Non-pigmented ciliary epithelial cell (primary cell): Measurements from ENCODE around the gene CHST1.

Experiments used
- DNase-seq: peaks from one replicate; pipeline ENCODE4 v3.0.0-alpha.2; 2010; ENCODE audit warnings: low read depth

Gene CHST1, protein sequence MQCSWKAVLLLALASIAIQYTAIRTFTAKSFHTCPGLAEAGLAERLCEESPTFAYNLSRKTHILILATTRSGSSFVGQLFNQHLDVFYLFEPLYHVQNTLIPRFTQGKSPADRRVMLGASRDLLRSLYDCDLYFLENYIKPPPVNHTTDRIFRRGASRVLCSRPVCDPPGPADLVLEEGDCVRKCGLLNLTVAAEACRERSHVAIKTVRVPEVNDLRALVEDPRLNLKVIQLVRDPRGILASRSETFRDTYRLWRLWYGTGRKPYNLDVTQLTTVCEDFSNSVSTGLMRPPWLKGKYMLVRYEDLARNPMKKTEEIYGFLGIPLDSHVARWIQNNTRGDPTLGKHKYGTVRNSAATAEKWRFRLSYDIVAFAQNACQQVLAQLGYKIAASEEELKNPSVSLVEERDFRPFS

DNA sequence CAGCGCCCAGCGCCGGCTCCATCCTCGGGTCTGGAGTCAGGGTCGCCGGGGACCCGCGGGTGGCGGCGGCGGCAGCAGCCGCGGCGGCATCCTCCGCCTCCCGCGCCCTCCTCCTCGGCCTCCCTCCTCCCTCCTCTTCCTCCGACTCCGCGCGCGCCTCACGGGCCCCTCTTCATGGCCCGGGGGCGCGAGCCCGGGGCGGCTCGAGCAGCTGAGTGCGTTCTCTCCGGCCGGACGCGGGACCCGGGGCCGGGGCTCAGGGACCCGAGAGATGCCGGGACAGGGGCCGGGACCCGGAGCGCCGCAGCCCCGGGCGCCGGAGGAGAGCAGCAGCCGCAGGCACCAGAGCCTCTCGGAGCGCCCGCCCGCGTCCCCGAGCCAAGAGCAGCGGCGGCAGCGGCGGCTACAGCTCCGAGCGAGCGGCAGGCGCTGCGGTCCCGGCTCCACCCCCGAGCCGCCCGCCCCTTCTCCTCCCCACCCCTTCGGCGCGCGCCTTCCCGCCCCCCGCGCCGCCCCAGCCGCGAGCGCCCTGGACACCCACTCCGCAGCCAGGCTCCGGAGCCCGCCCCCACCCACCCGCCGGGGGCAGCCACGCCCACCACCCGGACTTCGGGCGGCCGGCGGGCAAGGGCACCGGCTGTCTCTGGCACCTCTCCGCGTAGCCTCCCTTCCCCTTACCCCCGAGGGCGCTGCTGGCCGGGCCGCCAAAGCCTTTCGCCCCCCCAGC, at the start of gene CHST1:
Gene CHST1 (minus strand): TSS at position 417 of the 727 bp plus-strand sequence. CDS start 14,699 bp downstream, outside the sequence.
- no peak for DNase-seq

DNA sequence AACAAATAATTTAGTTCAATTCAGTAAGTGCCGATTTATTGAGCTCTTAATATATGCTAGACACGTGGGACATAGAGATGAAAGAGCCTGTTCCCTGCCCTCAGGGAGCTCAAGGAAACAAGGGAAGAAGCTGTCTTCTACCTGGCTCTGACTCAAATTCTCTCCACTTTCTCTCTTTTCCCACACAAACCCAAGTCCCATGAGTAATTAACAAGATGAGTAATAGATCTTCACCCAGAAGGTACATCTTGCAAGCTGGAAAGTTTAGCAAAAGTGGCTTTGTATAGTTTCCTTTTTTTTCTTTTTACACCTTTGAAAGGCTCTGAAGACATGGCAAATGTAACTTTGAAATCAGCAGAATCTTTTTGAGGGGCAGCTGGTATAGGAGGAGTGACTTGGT, 48.2 kb upstream of the CHST1 start:
- DNase-seq, result no peak

DNA sequence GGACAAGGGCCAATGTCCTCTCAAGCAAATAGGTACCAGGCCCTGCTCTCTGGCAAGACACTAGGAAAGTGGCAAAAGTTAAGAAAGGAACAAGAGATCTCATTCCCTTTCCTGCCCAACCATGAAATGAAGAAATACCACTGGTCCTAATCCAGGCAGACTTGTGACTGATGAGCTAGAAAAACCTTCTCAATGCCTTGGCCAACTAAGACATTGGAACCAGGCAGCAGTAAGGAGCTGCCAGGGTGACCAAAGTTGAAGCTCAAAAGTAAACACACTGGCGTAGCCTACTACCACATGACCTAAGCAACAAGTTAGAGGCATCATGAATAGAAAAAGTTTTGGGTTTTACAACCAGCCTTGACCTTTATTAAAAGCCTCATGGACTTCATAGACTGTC, 45.1 kb upstream of the CHST1 start:
- DNase-seq, result no peak

DNA sequence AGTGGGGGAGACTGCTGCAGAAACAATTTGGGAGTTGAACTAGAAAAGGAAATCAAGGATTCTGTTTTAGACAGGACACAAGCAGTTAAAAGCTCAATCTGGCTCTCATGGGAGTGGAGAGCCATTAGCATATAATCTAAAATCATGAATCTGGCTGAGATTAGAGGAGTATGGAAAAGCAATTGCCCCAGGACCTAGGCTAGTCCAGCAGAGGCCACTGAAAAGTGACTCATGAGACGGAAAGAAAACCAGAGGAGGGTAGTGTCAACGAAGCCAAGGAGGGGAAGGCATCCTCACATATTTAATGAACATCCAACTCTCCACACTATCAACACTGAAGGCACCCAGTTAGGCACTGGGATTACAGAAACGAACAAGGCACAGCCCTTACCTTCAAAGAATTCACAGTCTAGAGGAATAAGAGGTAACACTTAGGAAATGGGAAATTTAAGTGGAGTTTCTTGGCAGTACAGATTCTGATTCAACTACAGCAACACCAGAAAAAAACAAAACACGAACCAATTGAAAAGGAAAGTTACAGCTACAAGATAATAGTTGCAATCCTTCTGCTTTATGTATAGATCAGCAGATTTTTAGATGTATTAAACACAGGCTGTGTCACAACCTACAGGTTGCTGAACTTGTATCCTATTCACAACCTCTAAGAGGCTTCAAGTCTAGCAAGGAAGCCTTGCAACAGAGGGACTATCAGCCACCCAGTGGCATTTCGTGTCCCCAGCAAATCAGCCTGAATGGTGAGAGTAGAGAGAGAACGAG, 43.7 kb upstream of the CHST1 start:
- no peak for DNase-seq

DNA sequence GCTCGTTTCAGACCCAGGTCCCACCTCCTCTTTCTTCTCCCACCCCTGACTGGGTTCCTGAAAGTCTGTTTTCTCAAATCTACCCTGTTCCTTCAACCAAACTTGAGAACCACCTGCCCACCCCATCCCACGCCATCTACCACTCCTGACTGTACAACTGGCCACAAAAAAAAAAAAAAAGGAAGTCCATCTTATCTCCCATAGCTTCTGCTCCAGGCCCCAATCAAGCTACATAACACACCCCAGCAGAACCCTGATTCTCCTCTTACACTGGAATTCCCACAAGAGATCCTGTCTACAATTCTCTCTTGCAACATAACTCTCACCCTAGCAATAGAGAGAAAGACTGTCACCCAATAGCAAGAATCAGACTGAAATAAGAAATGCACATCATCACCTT, 39.2 kb upstream of the CHST1 start:
- no peak for DNase-seq

DNA sequence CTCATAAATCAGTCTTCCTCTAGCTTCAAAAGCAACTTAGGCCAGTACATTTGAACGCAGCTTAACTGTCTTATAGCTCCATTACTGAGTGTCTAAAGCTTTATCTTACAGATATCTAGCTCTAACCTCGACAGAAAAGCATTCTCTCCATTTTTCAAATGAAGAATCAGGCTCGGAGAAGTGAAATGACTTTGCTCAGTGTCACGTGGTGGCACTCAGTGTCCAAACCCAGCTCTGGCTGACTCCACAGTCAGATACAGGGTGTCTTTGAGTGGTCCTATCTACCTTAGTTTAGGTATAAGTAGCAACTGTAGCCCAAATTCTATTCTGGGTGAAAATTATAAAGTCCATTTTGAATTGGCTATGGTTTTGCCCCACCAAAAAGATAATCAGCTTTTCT, 38.7 kb upstream of the CHST1 start:
- no peak for DNase-seq

DNA sequence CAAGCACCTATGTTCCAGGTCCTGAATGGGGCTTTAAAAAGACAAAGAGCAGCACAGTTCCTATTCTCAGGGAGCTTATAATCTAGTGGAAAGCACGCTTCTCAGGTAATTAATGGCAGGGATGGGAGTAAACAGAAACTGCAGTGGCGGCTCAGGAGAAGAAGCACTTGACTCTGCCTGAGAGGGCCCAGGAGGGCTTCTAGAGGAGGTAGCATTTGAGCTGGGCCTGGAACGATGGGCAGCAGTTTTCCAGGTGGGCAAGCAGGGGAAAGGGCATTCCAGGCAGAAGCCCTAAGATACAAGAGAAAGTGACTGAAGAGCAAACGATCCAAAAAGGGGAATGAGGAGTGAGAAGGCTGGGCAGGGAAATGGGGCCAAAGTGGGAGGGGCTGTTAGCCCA, 37.1 kb upstream of the CHST1 start:
- DNase-seq, result no peak

DNA sequence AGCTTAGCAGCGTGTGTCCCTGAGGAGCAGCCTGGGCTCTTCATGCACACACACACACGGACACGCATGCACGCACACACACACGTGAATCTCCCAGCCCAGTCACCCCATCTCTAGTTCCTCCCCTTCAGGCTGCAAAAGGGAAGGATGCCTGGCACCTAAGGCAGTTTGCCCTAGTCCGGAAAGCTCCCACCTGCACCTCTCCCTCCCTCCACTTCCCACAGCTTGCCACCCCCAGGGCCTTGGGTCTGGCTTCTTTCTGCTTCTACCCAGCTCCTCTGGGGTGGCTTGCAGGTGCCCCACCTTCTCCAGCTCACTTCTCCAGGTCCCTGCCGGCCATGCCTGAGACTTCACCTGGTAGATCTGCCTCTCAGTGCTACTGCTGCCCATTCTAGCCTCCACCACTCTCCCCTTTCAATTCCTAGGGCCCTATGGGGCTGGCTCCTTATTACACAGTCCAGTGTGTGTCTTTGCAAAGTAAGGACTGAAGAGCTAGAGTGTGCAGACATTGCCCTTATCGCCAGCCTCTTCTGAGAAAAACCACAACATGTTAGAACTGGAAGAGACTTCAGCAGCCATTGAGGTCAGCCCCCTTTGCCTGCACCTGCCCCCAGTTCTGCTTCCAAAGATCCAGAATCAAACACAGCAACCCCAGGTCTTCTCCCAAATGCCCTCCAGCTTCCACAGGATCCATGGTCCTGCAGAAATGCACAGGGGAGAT, 33.5 kb upstream of the CHST1 start:
- DNase-seq, result no peak

DNA sequence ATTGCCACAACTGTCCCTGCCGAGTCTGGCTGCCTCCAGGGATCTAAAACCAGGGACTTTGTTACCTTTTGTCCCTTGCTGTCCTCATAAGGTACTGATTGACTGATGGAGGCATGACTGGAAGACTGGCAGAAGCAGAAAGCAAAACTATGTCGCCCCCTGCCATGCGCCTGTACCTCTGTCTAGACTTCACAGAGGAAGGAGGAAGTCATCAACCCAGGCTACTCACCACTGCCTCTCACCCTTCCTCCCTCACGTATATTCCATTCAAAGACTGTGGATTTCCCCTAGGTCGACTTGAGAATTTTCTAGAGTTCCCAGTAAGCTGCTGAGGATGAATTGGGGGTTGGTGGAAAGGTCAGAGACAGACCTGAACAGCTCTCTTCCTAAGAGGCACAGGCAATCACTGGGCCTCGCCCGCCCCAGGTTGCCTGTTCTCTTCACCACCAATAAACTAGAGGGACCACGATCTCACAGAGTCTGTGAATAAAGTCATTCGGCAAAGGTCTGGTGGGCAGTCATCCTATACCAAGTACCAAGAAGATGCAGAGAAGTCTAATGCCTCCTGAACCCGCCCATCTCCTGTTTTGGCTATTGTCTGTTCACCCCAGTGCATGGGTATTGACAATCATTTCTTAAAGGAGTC, 27.5 kb upstream of the CHST1 start:
- DNase-seq, result no peak

DNA sequence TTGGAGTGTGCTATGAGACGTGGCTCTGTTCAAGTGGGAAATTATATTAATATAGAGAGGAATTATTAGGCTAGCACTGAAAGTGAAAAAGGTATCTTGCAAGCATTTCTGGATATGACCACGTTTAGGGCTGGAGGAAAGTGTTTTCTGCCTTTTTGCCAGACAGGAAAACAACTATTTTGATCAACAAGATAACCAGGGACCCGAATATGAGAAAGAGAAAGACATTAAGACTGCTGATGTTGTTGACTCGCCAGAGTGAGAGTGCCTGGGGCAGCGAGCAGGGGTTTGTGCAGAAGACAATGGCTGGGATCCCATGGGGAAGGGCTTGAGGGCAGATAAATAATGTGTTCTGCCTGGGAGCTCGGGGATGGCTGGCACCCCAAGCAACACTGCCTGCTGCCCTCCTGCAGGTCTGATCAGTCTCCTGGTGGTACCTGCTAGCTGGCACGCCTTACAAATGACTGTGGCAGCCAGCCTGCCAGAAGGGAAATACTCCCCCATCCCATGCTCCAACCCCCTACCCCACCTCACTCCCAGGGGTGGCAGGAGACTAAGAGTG, 23.1 kb upstream of the CHST1 start:
- DNase-seq, result no peak

DNA sequence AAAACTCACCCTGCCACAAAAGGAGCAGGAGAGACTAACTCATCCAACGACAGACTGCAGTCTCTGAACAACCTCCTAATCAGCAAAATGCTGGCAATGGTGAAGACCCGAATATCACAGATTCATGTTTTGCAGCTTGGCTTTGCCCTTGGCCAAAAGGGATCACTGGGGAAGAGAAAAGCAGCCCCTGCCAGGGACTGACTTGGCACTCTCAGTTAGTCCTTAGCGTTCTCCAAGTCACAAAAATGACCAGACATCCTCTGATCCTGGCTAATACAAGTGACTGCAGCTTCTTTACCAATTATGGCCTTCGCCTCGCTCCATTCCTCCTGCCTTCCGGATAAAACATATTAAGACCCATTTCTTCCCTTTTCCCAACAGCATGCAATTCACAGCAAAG, 22.4 kb upstream of the CHST1 start:
- no peak for DNase-seq

DNA sequence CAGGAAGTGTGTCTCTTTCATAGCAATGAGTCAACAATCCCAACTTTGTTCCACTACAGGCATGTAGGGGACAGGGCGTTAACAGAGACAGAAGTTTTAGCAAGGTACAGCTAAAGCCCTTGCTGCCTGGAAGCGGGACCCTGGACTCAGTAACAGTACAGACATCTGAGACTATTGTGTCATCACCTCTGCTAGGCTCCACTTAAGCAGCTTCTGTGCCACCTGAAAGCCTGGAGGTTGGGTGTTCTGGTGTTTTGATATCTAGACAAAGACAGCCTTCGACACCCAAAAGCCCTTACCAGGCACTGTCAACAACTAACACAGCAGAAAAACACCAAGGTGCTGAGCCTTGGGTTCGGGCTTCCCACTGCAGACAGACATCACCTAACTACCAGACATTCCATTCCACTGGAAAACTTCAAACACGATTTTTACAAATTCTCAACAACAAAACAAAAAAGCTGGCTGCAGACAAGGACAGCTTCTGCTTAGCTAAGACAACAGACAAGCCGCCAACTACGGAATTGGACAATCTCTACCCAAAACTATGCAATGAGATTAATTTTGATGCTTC, 20.6 kb upstream of the CHST1 start:
- DNase-seq, result no peak

DNA sequence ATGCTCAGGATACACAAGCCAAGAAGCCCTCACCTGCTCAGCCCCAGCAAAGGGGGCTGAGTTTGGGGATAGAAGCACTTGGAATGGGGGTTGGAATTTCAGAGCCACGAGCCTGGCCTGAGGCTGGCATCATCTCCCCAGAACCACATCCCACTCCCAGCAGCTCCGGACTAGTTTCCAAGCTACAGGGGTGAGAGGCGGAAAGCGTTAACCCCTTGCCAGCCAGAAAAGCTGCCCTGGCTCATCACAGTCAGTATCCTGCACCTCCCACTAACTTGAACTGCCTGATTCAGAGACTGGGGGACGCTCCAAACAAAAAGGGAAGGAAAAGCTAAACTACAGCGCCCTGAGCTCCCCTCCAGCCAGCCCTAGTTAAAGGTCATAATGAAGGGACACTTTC, 19.0 kb upstream of the CHST1 start:
- no peak for DNase-seq

DNA sequence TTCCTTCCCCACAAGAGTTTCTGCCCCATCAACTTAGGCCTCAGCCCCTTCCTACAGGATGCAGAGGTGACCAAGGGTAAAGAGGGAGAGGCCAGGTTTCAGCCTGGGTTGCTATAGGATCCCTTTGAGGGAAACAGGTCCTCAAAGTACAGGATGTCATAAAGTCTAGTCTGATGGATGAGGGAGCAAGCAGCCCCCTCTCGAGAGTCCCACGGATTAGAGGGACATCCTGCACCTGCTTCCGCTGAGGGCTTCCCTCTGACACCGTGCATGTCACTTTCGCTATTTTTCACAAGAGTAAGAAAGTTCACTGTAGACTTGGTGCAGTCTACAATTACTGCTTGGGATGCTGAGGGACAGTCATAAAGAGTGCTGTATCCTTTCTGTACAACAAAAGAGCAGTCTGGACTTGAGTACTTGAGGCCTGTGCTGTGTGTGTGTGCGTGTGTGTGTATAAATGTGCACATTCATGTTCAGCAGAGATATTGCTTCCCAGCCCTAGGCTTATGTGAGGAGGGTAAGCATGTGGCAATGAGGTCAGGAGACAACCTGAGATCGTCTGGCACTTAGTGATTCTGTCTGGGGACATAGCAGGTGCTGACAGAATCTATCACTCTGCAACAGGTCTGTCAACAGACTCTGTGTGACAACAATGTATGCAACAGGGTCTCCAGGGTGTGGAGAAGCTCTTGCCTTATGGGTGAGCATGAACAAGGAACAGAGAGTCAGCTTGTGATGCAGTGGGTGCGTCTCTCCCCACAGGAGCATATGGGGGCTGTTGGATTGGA, 18.0 kb upstream of the CHST1 start:
- no peak for DNase-seq

DNA sequence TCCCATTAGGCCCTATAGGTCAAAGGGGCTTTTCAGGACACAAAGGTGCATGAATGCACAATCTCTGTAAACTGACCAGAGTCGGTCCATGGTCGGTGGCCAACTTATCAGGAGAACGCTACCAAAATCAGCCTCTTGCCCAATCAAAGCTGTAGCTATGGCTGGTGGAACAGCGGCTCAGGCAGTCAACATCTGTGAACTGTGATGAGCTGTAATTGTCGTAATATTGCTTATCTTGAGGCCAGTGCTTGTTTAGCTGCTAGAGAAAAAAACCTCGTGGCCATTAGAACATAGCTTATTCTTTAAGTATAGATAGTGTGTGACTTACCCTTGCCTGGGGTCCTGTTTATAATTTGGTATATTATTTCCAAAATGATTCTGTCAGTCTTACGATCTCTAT, 14.4 kb upstream of the CHST1 start:
- no peak for DNase-seq

DNA sequence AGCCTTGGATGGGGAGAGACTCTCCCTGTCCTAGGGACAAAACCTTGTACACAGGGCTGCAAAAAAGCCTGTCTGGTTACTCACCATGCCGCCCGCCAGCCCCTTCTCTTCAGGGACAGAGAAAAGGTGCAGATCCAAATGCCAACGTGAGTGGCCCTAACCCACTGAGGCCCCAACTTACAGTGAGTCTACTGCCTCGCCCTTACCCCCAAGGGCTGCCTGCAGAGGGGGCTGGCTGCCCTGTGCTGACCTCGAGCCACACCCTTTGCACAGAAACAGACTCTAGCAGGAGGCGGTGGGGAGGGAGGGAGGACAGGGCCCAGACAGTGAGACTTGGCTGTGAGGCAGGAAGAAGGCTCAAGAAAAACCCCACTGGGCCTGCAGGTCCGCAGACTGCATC, 13.6 kb upstream of the CHST1 start:
- no peak for DNase-seq

DNA sequence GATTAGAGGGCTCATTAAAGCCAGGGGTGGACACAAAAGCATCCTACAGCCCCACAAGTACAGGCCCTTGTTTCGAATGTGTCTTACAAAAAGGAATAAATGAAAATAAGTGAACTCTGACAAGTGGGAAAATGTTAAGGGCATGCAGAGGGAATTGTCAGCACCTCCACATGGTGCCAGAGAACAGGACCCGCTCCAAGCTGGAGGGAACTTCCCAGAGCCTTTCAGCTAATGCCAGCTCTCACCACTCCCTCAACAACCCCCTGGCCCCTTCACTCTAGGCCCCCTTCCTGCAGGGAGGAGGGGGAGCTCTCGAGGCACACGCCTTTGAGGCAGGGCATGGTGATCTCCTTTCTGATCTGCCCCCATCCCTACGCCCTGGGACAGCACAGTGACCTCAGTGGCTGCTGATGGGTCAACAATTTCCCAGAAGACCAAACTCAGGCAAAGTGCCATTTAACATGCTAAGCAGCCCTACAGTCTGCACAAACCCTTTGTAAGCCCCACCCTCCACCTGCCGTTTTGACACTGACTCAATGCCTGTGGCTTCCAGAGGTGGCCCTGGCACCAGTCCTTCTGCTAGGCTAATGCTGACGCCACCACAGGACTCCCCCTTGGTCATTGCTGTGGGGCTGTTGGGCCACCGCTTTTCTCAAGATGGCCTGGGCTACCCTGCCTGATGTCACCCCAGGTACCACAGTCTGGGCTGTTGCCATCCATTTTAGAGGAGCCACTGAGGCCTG, 12.5 kb upstream of the CHST1 start:
- no peak for DNase-seq

DNA sequence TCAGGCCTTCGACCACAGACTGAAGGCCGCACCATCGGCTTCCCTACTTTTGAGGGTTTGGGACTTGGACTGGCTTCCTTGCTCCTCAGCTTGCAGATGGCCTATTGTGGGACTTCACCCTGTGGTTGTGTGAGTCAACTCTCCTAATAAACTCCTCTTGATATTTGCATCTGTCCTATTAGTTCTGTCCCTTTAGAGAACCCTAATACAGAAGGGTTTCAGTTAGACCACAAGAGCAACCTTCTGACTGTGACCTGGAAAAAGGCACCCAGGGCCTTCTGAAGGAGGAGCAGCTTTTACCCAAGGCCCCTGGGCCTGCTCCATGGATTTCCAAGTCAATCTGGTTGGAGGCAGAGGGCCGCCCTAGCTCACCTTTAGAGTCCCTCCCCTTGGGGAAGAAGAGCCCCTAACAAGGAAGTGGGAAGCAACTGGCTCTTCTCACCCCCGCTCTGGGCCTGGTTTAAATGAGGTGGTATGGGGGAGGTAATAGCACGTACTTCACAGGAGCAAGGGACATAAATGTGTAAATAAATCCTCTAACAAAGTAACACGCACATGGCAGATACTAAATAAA, 11.2 kb upstream of the CHST1 start:
- DNase-seq, result no peak

DNA sequence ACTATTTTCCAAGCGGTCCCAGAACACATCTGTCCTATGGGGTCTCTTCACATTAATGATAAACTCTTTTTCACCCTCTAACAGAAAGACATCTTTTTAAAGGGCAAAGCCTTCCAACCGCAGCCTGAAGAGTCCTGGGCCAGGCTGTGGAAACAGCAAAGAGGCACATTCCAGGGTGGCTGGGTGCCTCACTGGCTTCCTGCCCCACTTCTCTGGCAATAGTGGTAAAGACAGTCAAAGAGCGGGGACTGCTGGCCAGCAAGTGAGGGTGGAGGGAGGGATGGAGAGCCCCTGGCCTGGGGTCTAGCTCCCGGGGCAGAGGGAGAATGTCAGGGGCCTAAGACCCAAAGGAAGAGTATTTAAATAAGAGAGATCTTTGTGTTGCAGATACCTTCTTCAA, 10.2 kb upstream of the CHST1 start:
- DNase-seq, result no peak
